Measurements from ENCODE around the gene RAB19.

DNA sequence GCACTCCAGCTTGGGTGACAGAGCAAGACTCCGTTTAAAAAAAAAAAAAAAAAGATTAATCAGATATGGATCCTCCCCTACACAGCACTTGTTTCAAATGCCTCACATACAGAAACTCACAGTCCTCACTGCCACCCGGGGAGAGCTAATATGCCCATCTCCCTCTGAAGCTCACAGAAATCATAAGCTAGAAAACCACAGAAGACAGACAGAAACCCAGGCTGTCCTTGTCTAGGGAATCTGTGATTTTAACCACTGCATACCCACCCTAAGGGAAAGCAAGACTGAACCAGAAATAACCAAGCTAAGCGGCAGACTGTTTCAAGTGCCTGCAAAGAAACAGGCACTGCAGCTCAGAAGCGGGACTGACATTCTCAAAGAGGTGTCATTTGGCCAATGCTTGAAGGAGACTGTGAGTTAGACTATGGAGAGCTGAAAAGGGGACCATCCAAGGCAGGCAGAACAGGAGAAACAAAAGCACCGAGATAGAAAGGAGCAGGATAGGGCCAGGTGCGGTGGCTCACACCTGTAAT, 43.1 kb upstream of the RAB19 start:
- TF ChIP-seq, protein P1, sequence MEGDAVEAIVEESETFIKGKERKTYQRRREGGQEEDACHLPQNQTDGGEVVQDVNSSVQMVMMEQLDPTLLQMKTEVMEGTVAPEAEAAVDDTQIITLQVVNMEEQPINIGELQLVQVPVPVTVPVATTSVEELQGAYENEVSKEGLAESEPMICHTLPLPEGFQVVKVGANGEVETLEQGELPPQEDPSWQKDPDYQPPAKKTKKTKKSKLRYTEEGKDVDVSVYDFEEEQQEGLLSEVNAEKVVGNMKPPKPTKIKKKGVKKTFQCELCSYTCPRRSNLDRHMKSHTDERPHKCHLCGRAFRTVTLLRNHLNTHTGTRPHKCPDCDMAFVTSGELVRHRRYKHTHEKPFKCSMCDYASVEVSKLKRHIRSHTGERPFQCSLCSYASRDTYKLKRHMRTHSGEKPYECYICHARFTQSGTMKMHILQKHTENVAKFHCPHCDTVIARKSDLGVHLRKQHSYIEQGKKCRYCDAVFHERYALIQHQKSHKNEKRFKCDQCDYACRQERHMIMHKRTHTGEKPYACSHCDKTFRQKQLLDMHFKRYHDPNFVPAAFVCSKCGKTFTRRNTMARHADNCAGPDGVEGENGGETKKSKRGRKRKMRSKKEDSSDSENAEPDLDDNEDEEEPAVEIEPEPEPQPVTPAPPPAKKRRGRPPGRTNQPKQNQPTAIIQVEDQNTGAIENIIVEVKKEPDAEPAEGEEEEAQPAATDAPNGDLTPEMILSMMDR (conservative IDR thresholded peaks at IDR 0.05), result no peak
- TF ChIP-seq ZFX (IDR thresholded peaks at IDR 0.05), result no peak

Measured in C4-2B (cell line).